GM12864 (cell line): ENCODE results near the gene MARCHF4.

Experiments
- DNase-seq: peaks from one replicate; pipeline ENCODE4 v3.0.0-alpha.2; 2011; ENCODE audit warnings: low read depth
- H3K4me3 ChIP-seq: 2 replicates; pipeline ENCODE4 v1.5.1; 2011; ENCODE audit warnings: mild to moderate bottlenecking, low read depth, low read length, control low read depth
- CTCF ChIP-seq: IDR thresholded peaks from 2 replicates; pipeline ENCODE4 v1.5.1; 2011; ENCODE audit warnings: low read depth, mild to moderate bottlenecking, moderate library complexity, low read length, control low read depth, inconsistent platforms; ENCODE audit errors: missing control alignments

The MARCHF4 gene

DNA sequence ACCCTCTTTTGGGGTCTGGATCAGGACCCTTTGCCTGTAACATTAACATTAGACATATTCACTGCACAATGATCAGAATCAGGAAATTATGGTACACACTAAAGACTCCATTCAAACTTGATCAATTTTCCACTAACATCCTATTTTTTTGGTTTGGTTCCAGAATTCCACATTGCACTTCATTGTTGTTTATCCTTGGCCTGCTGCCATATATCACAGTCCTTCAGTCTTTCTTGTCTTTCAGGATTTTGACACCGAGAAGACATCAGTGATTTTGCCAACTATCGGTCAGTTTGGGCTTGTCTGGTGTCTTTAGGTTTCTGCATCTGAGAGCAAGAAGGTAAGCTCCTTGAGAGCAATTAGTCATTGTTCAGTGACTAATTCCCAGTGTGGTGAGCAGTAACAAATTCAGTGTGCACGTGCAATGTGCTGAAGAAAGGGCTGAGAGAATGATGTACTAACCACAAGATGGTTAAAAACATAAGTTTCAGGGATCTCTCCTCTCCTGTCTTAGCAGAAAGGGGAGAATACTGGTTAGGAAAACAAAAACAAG lies 23.5 kb downstream of the MARCHF4 start:
- no peak for TF ChIP-seq CTCF
- H3K4me3 ChIP-seq = no peak overlapping the region
- no peak for DNase-seq

DNA sequence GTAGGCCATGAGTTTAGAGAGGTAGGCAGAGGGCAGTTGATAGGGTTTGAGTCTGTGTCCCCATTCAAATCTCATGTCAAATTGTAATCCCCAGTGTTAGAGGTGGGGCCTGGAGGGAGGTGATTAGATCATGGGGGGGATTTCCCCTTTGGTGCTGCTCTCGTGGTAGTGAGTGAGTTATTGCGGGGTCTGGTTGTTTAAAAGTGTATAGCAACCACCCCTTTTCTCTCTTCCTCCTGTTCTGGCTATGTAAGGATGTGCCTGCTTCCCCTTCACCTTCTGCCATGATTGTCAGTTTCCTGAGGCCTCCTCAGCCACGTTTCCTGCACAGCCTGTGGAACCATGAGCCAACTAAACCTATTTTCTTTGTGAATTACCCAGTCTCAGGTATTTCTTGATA lies 25.5 kb downstream of the MARCHF4 start:
- TF ChIP-seq CTCF = no peak
- no peak for DNase-seq
- H3K4me3 ChIP-seq = no peak overlapping the region

DNA sequence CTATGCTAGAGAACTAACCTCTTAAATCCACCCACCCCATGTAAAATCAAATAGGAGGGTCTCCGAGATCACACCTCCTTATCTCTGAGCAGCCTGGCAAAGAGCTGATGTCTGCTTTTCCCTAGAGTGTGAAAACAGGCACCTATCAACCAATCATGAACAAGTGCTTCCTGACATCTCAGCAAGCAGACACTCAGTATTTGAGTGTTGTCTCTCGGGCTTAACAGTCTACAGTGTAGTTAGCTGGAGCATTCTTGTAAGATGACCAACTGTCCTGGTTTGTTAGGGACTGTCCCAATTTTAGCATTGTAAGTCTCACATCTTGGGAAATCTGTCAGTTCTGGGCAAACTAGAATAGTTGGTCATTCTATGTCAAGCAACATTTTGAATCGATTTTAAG lies 26.4 kb downstream of the MARCHF4 start:
- no peak for TF ChIP-seq CTCF
- no peak for DNase-seq
- no peak overlapping the region for H3K4me3 ChIP-seq

DNA sequence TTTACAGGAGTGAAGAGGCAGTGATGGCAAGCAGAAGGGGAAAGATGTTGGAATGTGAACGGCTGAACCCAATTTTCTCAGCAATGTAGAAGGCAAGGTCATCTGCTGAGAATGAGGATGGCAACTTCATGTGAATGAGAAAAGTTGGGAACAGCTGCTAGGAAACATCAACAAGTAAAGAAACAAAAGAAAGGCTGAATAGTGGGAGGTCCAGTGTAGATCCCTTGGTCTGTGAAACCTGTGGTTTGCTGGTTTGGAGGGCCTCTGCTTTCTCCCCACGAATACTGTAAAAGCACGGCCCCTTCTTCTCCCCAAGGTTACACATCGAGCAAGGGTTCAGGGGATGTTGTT lies 27.4 kb downstream of the MARCHF4 start:
- TF ChIP-seq CTCF = no peak
- H3K4me3 ChIP-seq = no peak overlapping the region
- DNase-seq = no peak

GRCh38 chr2:216344206-216344949 lies 27.9 kb downstream of the MARCHF4 start:
- no peak overlapping the region for H3K4me3 ChIP-seq
- no peak for TF ChIP-seq CTCF
- DNase-seq = no peak

- DNase-seq = no peak
- no peak for TF ChIP-seq CTCF
- no peak overlapping the region for H3K4me3 ChIP-seq
These were observed 28.9 kb downstream of the MARCHF4 start for GRCh38 chr2:216343221-216343980.
